Measurements from ENCODE around the gene TMED3.

GRCh38 chr15:79265167-79265566, 45.7 kb upstream of the TMED3 start:
- TF ChIP-seq ZNF274 (IDR thresholded peaks at IDR 0.05; ENCODE audit: low read depth, low read length) (no peak), CBX3 (IDR thresholded peaks at IDR 0.05; ENCODE audit: low read depth) (no peak), POLR2AphosphoS5 (IDR thresholded peaks at IDR 0.05; ENCODE audit: low read depth, low read length) (no peak)
- TF ChIP-seq, protein P1, sequence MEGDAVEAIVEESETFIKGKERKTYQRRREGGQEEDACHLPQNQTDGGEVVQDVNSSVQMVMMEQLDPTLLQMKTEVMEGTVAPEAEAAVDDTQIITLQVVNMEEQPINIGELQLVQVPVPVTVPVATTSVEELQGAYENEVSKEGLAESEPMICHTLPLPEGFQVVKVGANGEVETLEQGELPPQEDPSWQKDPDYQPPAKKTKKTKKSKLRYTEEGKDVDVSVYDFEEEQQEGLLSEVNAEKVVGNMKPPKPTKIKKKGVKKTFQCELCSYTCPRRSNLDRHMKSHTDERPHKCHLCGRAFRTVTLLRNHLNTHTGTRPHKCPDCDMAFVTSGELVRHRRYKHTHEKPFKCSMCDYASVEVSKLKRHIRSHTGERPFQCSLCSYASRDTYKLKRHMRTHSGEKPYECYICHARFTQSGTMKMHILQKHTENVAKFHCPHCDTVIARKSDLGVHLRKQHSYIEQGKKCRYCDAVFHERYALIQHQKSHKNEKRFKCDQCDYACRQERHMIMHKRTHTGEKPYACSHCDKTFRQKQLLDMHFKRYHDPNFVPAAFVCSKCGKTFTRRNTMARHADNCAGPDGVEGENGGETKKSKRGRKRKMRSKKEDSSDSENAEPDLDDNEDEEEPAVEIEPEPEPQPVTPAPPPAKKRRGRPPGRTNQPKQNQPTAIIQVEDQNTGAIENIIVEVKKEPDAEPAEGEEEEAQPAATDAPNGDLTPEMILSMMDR (IDR thresholded peaks at IDR 0.05 in 2 of 3, conservative IDR thresholded peaks at IDR 0.05 in 1 of 3; ENCODE audit: borderline replicate concordance in 1 of 3, insufficient read depth in 1 of 3, low read depth in 2 of 3, low read length in 2 of 3): no peak
- TF ChIP-seq, protein P2, sequence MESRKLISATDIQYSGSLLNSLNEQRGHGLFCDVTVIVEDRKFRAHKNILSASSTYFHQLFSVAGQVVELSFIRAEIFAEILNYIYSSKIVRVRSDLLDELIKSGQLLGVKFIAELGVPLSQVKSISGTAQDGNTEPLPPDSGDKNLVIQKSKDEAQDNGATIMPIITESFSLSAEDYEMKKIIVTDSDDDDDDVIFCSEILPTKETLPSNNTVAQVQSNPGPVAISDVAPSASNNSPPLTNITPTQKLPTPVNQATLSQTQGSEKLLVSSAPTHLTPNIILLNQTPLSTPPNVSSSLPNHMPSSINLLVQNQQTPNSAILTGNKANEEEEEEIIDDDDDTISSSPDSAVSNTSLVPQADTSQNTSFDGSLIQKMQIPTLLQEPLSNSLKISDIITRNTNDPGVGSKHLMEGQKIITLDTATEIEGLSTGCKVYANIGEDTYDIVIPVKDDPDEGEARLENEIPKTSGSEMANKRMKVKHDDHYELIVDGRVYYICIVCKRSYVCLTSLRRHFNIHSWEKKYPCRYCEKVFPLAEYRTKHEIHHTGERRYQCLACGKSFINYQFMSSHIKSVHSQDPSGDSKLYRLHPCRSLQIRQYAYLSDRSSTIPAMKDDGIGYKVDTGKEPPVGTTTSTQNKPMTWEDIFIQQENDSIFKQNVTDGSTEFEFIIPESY (IDR thresholded peaks at IDR 0.05; ENCODE audit: extremely low read depth, insufficient replicate concordance, low read length): no peak
